HepG2 (cell line): Measurements from ENCODE around the gene TIMM10. TPM values are rescaled to one million over a fixed set of nuclear protein-coding genes. Genes with fewer than 3 reads are reported as not detected.
A peak's percentile ranks its signal among the peaks of the same experiment; 100 is the strongest.

ENCODE experiments used
- CCDC6 ChIP-seq: sonication (generic); formaldehyde crosslinking; IDR thresholded peaks from 2 replicates; pipeline ENCODE4 v1.8.1; 2022; ENCODE audit warnings: mild to moderate bottlenecking, missing genetic modification reagents, moderate library complexity
- DBP ChIP-seq: sonication (generic); formaldehyde crosslinking; IDR thresholded peaks from 2 replicates; pipeline ENCODE4 v1.4.0; 2020; ENCODE audit warnings: missing genetic modification reagents; ENCODE audit errors: not compliant biosample characterization
- IKZF4 ChIP-seq: sonication (generic); formaldehyde crosslinking; IDR thresholded peaks from 2 replicates; pipeline ENCODE4 v1.5.1; 2020; ENCODE audit warnings: borderline replicate concordance, mild to moderate bottlenecking, low read depth, missing genetic modification reagents; ENCODE audit errors: not compliant biosample characterization
- PTBP1 ChIP-seq: fragments of 200-400 bp; formaldehyde crosslinking; IDR thresholded peaks from 2 replicates; pipeline ENCODE4 v1.6.1; 2018; ENCODE audit warnings: low read length, low read depth; ENCODE audit not compliant: poor library complexity, severe bottlenecking
- REL ChIP-seq: sonication (generic); formaldehyde crosslinking; conservative IDR thresholded peaks from 2 replicates; pipeline ENCODE4 v1.8.0; 2022; ENCODE audit warnings: mild to moderate bottlenecking, missing genetic modification reagents, moderate library complexity
- RELA ChIP-seq: sonication (generic); formaldehyde crosslinking; IDR thresholded peaks from 2 replicates; pipeline ENCODE4 v1.4.0; 2020; ENCODE audit warnings: missing genetic modification reagents
- SOX6 ChIP-seq, 2 experiments: fragments of 450-650 bp in 1 of 2; sonication (generic) in 1 of 2; formaldehyde crosslinking in 1 of 2; IDR thresholded peaks; 2 replicates each; pipeline versions ENCODE4 v1.4.0 to v1.6.1; 2017 to 2020; ENCODE audit warnings: antibody characterized with exemption in 1 of 2, mild to moderate bottlenecking in 1 of 2, missing genetic modification reagents in 1 of 2
- YEATS2 ChIP-seq: sonication (generic); formaldehyde crosslinking; IDR thresholded peaks from 2 replicates; pipeline ENCODE4 v1.4.0; 2020; ENCODE audit warnings: missing genetic modification reagents, borderline replicate concordance
- ZBED4 ChIP-seq: sonication (generic); formaldehyde crosslinking; IDR thresholded peaks from 2 replicates; pipeline ENCODE4 v1.4.0; 2020; ENCODE audit warnings: missing genetic modification reagents, borderline replicate concordance
- ZBTB8A ChIP-seq: sonication (generic); formaldehyde crosslinking; IDR thresholded peaks from 2 replicates; pipeline ENCODE4 v1.4.0; 2020; ENCODE audit warnings: mild to moderate bottlenecking, low read depth, missing genetic modification reagents, borderline replicate concordance
- ZFP36L1 ChIP-seq: sonication (generic); formaldehyde crosslinking; IDR thresholded peaks from 2 replicates; pipeline ENCODE4 v1.8.0; 2022; ENCODE audit warnings: mild to moderate bottlenecking, missing genetic modification reagents, moderate library complexity
- ZNF367 ChIP-seq: sonication (generic); formaldehyde crosslinking; IDR thresholded peaks from 2 replicates; pipeline ENCODE4 v1.4.0; 2020; ENCODE audit warnings: missing genetic modification reagents, borderline replicate concordance
- ZNF546 ChIP-seq: sonication (generic); formaldehyde crosslinking; conservative IDR thresholded peaks from 2 replicates; pipeline ENCODE4 v1.8.1; 2023; ENCODE audit warnings: mild to moderate bottlenecking, missing genetic modification reagents
- ZNF572 ChIP-seq: sonication (generic); formaldehyde crosslinking; IDR thresholded peaks from 2 replicates; pipeline ENCODE4 v1.5.1; 2020; ENCODE audit warnings: mild to moderate bottlenecking, missing genetic modification reagents
- ZNF646 ChIP-seq: sonication (generic); formaldehyde crosslinking; IDR thresholded peaks from 2 replicates; pipeline ENCODE4 v1.9.0; 2021; ENCODE audit warnings: mild to moderate bottlenecking, missing genetic modification reagents
- ZNF740 ChIP-seq: sonication (generic); formaldehyde crosslinking; IDR thresholded peaks from 2 replicates; pipeline ENCODE4 v1.4.0; 2020; ENCODE audit warnings: missing genetic modification reagents
- polyA plus RNA-seq, 8 experiments: library from polyadenylated mRNA; depleted of rRNA in 3 of 8; stranded (reverse) in 7 of 8; unstranded in 1 of 8; fragments of >200 nt; fragmentation: Illumina TruSeq in 4 of 8; extraction: Trizol in 4 of 8; gene quantifications; 2 replicates each; pipeline versions ENCODE4 v1.2.1 to v1.2.3, GENCODE V29; 2011 to 2016; ENCODE audit warnings: low read depth in 4 of 8, missing spikeins in 1 of 8, mixed read lengths in 1 of 8; ENCODE audit not compliant: insufficient read depth in 1 of 8
- total RNA-seq, 5 experiments: library from RNA; depleted of rRNA; stranded (reverse); fragments of >200 nt; fragmentation: Illumina TruSeq; extraction: Trizol; gene quantifications; 2 replicates each; pipeline ENCODE4 v1.2.3, GENCODE V29; 2016; ENCODE audit warnings: low read depth in 1 of 5

The TIMM10 gene
- total and polyA plus RNA-seq, 2 of the 13 experiments (the other 11 are each of a cell fraction or from before 2014, with no cell fraction given): 67.8 to 82.2 TPM

- TF ChIP-seq YEATS2 (no peak), ZNF546 (CRISPR knock-in tag) (no peak), CCDC6 (CRISPR knock-in tag) (peak; percentile 53; the same call in 1 of the 2 replicates), ZNF646 (CRISPR knock-in tag) (no peak), REL (CRISPR knock-in tag) (no peak), DBP (no peak), ZBTB8A (no peak; the same call in 1 of the 2 replicates), ZBED4 (no peak), ZFP36L1 (CRISPR knock-in tag) (peak; percentile 69; the same call in 1 of the 2 replicates), ZNF572 (CRISPR knock-in tag) (no peak), ZNF367 (CRISPR knock-in tag) (no peak), PTBP1 (no peak), RELA (CRISPR knock-in tag) (no peak), SOX6 (IDR thresholded peaks at IDR 0.05) (no peak), SOX6 (CRISPR knock-in tag; IDR thresholded peaks at IDR 0.05) (peak; percentile 74; the same call in 1 of the 2 replicates), ZNF740 (CRISPR knock-in tag) (no peak), IKZF4 (CRISPR knock-in tag) (no peak)
Measured at GRCh38 chr11:57515332-57516060, 15.1 kb downstream of the TIMM10 start, which contains the start of gene SLC43A1 (continued).
